ENCODE data around the gene PITX2.

Gene PITX2

DNA sequence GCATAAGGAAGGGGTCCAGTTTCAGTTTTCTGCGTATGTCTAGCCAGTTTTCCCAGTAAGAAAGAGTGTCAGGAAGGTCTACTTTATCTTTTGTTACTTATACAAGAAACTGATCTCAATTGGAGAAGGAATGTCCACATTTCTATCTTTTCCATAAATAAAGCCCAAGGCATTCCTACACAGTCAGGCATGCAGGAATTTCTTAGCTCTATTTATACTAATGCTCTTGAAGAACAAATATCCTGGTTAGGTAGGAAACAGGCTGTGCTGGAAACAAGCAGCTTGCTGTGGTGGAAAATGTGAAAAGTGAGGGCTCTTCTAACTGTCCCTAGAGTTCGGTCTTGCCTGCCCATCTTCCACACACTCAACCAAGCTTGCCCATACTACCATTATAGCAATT, 37.9 kb upstream of the PITX2 start:
- no peaks in the 10 kb centered on the region for H3K79me2 ChIP-seq (ENCODE audit: insufficient read depth, low read depth)
- H3K4me1 ChIP-seq (ENCODE audit: low read depth, poor library complexity, severe bottlenecking), result no peaks in the 10 kb centered on the region
- TF ChIP-seq, protein P1, sequence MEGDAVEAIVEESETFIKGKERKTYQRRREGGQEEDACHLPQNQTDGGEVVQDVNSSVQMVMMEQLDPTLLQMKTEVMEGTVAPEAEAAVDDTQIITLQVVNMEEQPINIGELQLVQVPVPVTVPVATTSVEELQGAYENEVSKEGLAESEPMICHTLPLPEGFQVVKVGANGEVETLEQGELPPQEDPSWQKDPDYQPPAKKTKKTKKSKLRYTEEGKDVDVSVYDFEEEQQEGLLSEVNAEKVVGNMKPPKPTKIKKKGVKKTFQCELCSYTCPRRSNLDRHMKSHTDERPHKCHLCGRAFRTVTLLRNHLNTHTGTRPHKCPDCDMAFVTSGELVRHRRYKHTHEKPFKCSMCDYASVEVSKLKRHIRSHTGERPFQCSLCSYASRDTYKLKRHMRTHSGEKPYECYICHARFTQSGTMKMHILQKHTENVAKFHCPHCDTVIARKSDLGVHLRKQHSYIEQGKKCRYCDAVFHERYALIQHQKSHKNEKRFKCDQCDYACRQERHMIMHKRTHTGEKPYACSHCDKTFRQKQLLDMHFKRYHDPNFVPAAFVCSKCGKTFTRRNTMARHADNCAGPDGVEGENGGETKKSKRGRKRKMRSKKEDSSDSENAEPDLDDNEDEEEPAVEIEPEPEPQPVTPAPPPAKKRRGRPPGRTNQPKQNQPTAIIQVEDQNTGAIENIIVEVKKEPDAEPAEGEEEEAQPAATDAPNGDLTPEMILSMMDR (conservative IDR thresholded peaks at IDR 0.05; ENCODE audit: low read depth, low read length), result no peak
- H3K4me3 ChIP-seq (IDR thresholded peaks at IDR 0.05; ENCODE audit: insufficient read depth, low read depth, low read length), result no peak overlapping the region
- H2AFZ ChIP-seq (ENCODE audit: low read depth), result no peak overlapping the region
- no peak overlapping the region for H3K9ac ChIP-seq
- H3K36me3 ChIP-seq (ENCODE audit: insufficient read depth), result no peaks in the 10 kb centered on the region
- H3K27ac ChIP-seq, result no peak overlapping the region
- H3K27me3 ChIP-seq (ENCODE audit: insufficient read depth, low read depth), result no peaks in the 10 kb centered on the region
- H3K4me2 ChIP-seq, result no peak overlapping the region
- H4K20me1 ChIP-seq (ENCODE audit: insufficient read depth), result no peaks in the 10 kb centered on the region

DNA sequence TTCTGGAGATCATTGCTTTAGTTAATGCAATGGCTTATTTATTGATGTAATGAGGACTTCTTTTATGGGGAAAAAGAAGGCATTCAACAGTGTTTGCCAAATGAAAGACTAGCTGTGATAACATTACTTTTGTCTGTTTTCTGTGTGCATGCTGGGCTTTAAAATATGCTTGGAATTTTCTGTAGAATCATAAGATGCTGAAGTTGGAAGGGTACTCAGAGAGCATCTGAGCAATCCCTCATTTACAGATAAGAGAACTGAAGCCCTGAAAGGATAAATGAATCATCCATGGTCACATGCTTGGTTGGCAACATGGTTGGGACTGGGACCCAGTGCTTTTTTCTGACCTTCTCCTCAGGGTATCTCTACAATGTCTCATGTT, 31.4 kb upstream of the PITX2 start:
- Histone ChIP-seq H4K20me1 (ENCODE audit: insufficient read depth) (no peaks in the 10 kb centered on the region), H3K79me2 (ENCODE audit: insufficient read depth, low read depth) (no peaks in the 10 kb centered on the region), H3K36me3 (ENCODE audit: insufficient read depth) (no peaks in the 10 kb centered on the region), H3K4me2 (no peak overlapping the region), H3K4me3 (IDR thresholded peaks at IDR 0.05; ENCODE audit: insufficient read depth, low read depth, low read length) (no peak overlapping the region), H3K9ac (no peak overlapping the region), H3K27me3 (ENCODE audit: insufficient read depth, low read depth) (no peaks in the 10 kb centered on the region), H2AFZ (ENCODE audit: low read depth) (no peak overlapping the region), H3K27ac (no peak overlapping the region), H3K4me1 (ENCODE audit: low read depth, poor library complexity, severe bottlenecking) (no peaks in the 10 kb centered on the region)
- TF ChIP-seq, protein P1 (conservative IDR thresholded peaks at IDR 0.05; ENCODE audit: low read depth, low read length), result no peak

DNA sequence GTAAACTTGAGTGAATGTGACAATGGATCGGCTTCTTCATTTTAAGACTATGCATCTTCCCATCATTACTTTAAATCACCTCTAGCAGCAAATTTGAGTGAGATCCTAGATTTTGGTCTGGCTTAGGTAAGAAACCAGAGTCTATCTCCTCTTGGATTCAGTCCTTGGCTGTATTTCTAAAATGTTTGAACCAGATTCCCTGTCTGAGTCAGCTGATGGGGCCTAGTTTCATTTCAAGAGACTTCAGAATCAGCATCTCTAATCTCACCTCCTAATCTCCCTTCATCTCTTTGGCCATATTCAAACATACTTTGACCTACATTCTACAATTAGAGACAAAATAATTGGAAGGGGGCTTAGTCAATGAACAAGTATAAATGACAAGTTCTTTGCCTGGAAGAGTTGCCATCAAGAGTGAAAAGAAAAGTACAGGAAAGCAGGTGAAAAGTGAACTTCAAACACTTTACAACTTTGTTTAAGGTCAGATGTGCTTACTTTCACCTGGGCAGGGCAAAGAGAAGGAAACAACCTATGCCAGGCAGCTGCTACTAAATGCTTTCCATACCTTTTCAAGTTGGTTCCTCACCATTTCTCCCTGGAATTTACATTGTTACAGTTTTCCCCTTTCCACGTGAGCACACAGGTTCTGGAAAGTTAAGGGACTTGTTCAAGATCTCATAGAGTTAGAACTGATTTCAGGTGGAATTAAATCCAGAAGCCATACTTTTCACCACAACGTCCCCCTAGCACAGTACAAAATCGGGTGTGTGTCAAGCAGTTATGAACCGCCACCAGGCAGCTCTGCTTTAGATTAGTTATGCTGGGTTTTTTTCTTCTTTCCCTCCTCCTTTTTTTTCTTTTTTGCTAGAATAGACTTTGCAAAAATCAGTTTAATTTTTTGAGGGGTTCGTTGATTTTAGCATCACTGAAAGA, 30.7 kb upstream of the PITX2 start:
- Histone ChIP-seq H3K79me2 (ENCODE audit: insufficient read depth, low read depth) (no peaks in the 10 kb centered on the region), H3K27me3 (ENCODE audit: insufficient read depth, low read depth) (no peaks in the 10 kb centered on the region), H3K4me1 (ENCODE audit: low read depth, poor library complexity, severe bottlenecking) (no peaks in the 10 kb centered on the region), H4K20me1 (ENCODE audit: insufficient read depth) (no peaks in the 10 kb centered on the region), H3K36me3 (ENCODE audit: insufficient read depth) (no peaks in the 10 kb centered on the region), H3K9ac (no peak overlapping the region), H3K27ac (no peak overlapping the region), H2AFZ (ENCODE audit: low read depth) (no peak overlapping the region), H3K4me2 (no peak overlapping the region), H3K4me3 (IDR thresholded peaks at IDR 0.05; ENCODE audit: insufficient read depth, low read depth, low read length) (no peak overlapping the region)
- TF ChIP-seq, protein P1 (conservative IDR thresholded peaks at IDR 0.05; ENCODE audit: low read depth, low read length), result no peak

GRCh38 chr4:110644008-110644407, 21.1 kb upstream of the PITX2 start:
- Histone ChIP-seq H3K4me3 (IDR thresholded peaks at IDR 0.05; ENCODE audit: insufficient read depth, low read depth, low read length) (no peak overlapping the region), H3K27me3 (ENCODE audit: insufficient read depth, low read depth) (no peaks in the 10 kb centered on the region), H3K4me1 (ENCODE audit: low read depth, poor library complexity, severe bottlenecking) (no peaks in the 10 kb centered on the region), H3K27ac (no peak overlapping the region), H3K4me2 (no peak overlapping the region), H4K20me1 (ENCODE audit: insufficient read depth) (no peaks in the 10 kb centered on the region), H3K36me3 (ENCODE audit: insufficient read depth) (no peaks in the 10 kb centered on the region), H3K79me2 (ENCODE audit: insufficient read depth, low read depth) (no peaks in the 10 kb centered on the region), H3K9ac (no peak overlapping the region), H2AFZ (ENCODE audit: low read depth) (no peak overlapping the region)
- TF ChIP-seq, protein P1 (conservative IDR thresholded peaks at IDR 0.05; ENCODE audit: low read depth, low read length), result no peak

Measured in KMS-11 (cell line).